ENCODE data around the gene DGCR2.
"Not testable (repeated sequence)": the region's sequence is repeated elsewhere in the genome, so short reads cannot be mapped to it uniquely, and the experiment has no call there.

The DGCR2 gene

GRCh38 chr22:19012308-19012986 lies 109.8 kb downstream of the DGCR2 start:
- Histone ChIP-seq H3K9me3 (ENCODE audit: insufficient read depth, low read length) (no peaks in the 10 kb centered on the region), H3K4me3 (ENCODE audit: insufficient read depth, low read length, poor library complexity, severe bottlenecking) (no peak overlapping the region), H2AFZ (ENCODE audit: low read depth, low read length, severe bottlenecking) (no peak overlapping the region), H3K9me2 (replicated peaks; ENCODE audit: insufficient read depth, low read length) (no peaks in the 10 kb centered on the region), H3K9ac (ENCODE audit: low read length) (no peak overlapping the region), H3K27ac (ENCODE audit: low read depth, low read length) (no peak overlapping the region), H3F3A (ENCODE audit: insufficient read depth) (no peaks in the 10 kb centered on the region), H3K79me2 (ENCODE audit: insufficient read depth, low read length) (no peaks in the 10 kb centered on the region), H3K36me3 (ENCODE audit: low read length) (no peaks in the 10 kb centered on the region), H4K20me1 (ENCODE audit: low read depth, low read length) (no peaks in the 10 kb centered on the region), H3K27me3 (ENCODE audit: low read length) (no peaks in the 10 kb centered on the region), H3K4me2 (ENCODE audit: low read depth, low read length, poor library complexity, severe bottlenecking) (no peak overlapping the region)
- TF ChIP-seq EZH2phosphoT487 (conservative IDR thresholded peaks at IDR 0.05; ENCODE audit: low read length) (no peak), CTCF (IDR thresholded peaks at IDR 0.05; ENCODE audit: insufficient read depth, low read length, poor library complexity, severe bottlenecking) (no peak)

- H3K4me3 ChIP-seq (ENCODE audit: insufficient read depth, low read length, poor library complexity, severe bottlenecking); H3K36me3 ChIP-seq (ENCODE audit: low read length); H3F3A ChIP-seq (ENCODE audit: insufficient read depth); H3K27me3 ChIP-seq (ENCODE audit: low read length); H2AFZ ChIP-seq (ENCODE audit: low read depth, low read length, severe bottlenecking); H3K27ac ChIP-seq (ENCODE audit: low read depth, low read length); H3K9me3 ChIP-seq (ENCODE audit: insufficient read depth, low read length); H3K4me2 ChIP-seq (ENCODE audit: low read depth, low read length, poor library complexity, severe bottlenecking); H4K20me1 ChIP-seq (ENCODE audit: low read depth, low read length); H3K9ac ChIP-seq (ENCODE audit: low read length); H3K79me2 ChIP-seq (ENCODE audit: insufficient read depth, low read length); H3K9me2 ChIP-seq (replicated peaks; ENCODE audit: insufficient read depth, low read length): not testable (repeated sequence)
Observed at GRCh38 chr22:19011611-19012010, 110.6 kb downstream of the DGCR2 start.

GRCh38 chr22:19011075-19011474 lies 111.1 kb downstream of the DGCR2 start:
- Histone ChIP-seq H3K27ac (ENCODE audit: low read depth, low read length) (no peak overlapping the region), H3F3A (ENCODE audit: insufficient read depth) (no peaks in the 10 kb centered on the region), H3K9ac (ENCODE audit: low read length) (no peak overlapping the region), H4K20me1 (ENCODE audit: low read depth, low read length) (no peaks in the 10 kb centered on the region), H3K4me2 (ENCODE audit: low read depth, low read length, poor library complexity, severe bottlenecking) (no peak overlapping the region), H3K36me3 (ENCODE audit: low read length) (no peaks in the 10 kb centered on the region), H3K79me2 (ENCODE audit: insufficient read depth, low read length) (no peaks in the 10 kb centered on the region), H2AFZ (ENCODE audit: low read depth, low read length, severe bottlenecking) (no peak overlapping the region), H3K9me2 (replicated peaks; ENCODE audit: insufficient read depth, low read length) (no peaks in the 10 kb centered on the region), H3K27me3 (ENCODE audit: low read length) (no peaks in the 10 kb centered on the region), H3K4me3 (ENCODE audit: insufficient read depth, low read length, poor library complexity, severe bottlenecking) (no peak overlapping the region), H3K9me3 (ENCODE audit: insufficient read depth, low read length) (no peaks in the 10 kb centered on the region)
- TF ChIP-seq EZH2phosphoT487 (conservative IDR thresholded peaks at IDR 0.05; ENCODE audit: low read length) (no peak), CTCF (IDR thresholded peaks at IDR 0.05; ENCODE audit: insufficient read depth, low read length, poor library complexity, severe bottlenecking) (no peak)

DNA sequence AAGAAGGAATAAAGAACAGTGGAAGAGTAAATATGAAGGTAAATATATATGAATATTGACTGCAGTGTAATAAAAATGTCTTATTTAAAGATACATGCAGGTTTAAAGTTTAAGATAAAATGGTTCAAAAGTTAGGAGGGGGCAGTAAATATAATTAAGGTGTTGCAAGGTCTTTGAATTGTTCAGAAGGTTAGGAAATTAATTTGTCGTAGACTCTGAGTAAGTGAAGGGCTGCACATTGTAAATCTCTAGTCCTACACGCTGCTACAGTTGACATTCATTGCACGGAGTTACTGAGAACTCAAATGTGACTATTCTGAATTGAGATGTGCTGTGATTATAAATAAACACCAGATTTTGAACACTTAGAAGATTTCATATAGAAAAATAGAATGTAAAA lies 116.3 kb downstream of the DGCR2 start:
- no peak overlapping the region for H3K4me2 ChIP-seq (ENCODE audit: low read depth, low read length, poor library complexity, severe bottlenecking)
- no peak overlapping the region for H3K9ac ChIP-seq (ENCODE audit: low read length)
- H3K9me3 ChIP-seq (ENCODE audit: insufficient read depth, low read length) = no peaks in the 10 kb centered on the region
- H3K4me3 ChIP-seq (ENCODE audit: insufficient read depth, low read length, poor library complexity, severe bottlenecking) = no peak overlapping the region
- no peaks in the 10 kb centered on the region for H3K79me2 ChIP-seq (ENCODE audit: insufficient read depth, low read length)
- H3K27ac ChIP-seq (ENCODE audit: low read depth, low read length) = no peak overlapping the region
- no peaks in the 10 kb centered on the region for H3K9me2 ChIP-seq (replicated peaks; ENCODE audit: insufficient read depth, low read length)
- H4K20me1 ChIP-seq (ENCODE audit: low read depth, low read length) = no peaks in the 10 kb centered on the region
- TF ChIP-seq CTCF (IDR thresholded peaks at IDR 0.05; ENCODE audit: insufficient read depth, low read length, poor library complexity, severe bottlenecking) (no peak), EZH2phosphoT487 (conservative IDR thresholded peaks at IDR 0.05; ENCODE audit: low read length) (no peak)
- H3K27me3 ChIP-seq (ENCODE audit: low read length) = no peaks in the 10 kb centered on the region
- no peaks in the 10 kb centered on the region for H3F3A ChIP-seq (ENCODE audit: insufficient read depth)
- no peak overlapping the region for H2AFZ ChIP-seq (ENCODE audit: low read depth, low read length, severe bottlenecking)
- H3K36me3 ChIP-seq (ENCODE audit: low read length) = no peaks in the 10 kb centered on the region
